ENCODE data around the gene ZNF10.

The ZNF10 gene

GRCh38 chr12:133120385-133121191 is 9.8 kb upstream of the ZNF10 start:
- no peak overlapping the region for H3K4me3 ChIP-seq (ENCODE audit: low read length)
- TF ChIP-seq, protein P1, sequence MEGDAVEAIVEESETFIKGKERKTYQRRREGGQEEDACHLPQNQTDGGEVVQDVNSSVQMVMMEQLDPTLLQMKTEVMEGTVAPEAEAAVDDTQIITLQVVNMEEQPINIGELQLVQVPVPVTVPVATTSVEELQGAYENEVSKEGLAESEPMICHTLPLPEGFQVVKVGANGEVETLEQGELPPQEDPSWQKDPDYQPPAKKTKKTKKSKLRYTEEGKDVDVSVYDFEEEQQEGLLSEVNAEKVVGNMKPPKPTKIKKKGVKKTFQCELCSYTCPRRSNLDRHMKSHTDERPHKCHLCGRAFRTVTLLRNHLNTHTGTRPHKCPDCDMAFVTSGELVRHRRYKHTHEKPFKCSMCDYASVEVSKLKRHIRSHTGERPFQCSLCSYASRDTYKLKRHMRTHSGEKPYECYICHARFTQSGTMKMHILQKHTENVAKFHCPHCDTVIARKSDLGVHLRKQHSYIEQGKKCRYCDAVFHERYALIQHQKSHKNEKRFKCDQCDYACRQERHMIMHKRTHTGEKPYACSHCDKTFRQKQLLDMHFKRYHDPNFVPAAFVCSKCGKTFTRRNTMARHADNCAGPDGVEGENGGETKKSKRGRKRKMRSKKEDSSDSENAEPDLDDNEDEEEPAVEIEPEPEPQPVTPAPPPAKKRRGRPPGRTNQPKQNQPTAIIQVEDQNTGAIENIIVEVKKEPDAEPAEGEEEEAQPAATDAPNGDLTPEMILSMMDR (conservative IDR thresholded peaks at IDR 0.05; ENCODE audit: low read length): no peak
- no peak for DNase-seq (ENCODE audit: low read depth)

DNA sequence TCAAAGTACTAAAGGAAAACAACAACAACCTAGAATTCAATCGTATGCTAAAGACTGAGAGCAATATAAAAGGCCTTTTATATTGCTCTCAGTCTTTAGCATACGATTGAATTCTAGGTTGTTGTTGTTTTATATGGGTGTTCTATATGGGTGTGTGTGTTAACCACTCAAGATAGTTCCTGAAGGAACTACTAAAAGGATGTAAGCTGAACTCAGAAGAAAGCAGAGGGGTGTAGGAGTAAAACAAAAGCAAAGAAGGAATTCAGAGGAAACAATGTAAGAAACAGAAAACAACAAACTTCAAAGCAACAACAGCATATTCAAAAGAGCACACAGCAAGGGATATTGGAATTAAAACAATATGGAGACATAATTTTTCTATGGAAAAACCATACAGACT is 5.8 kb upstream of the ZNF10 start:
- TF ChIP-seq, protein P1 (conservative IDR thresholded peaks at IDR 0.05; ENCODE audit: low read length): no peak
- H3K4me3 ChIP-seq (ENCODE audit: low read length): no peak overlapping the region
- no peak for DNase-seq (ENCODE audit: low read depth)

DNA sequence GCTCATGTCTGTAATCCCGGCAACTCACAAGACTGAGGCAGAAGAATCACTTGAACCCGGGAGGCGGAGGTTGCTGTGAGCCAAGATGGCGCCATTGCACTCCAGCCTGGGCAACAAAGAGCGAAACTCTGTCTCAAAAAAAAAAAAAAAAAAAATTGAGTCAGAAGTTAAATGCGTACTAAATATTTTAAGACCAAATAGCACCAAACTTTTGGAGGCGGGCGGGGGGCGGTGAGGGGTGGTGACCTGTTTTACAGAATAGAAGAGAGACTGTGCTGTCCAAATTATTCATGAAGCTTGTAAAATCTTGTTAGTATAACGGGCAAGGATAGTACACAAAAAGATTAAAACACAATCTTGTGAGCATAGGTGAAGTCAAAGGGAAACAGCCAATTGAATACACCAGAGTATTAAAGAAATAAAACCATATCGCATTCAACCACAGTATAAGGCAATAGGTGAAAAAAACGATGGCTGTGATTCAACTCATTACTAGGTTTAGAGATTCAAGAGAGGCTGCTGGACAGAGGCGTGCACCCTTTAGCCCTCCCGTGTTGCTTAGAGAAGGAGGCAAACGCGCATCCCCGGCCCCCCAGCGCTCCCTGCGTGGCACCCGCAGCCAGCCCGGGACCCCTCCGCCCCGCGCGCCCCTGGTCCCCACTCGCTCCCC is 924 bp upstream of the ZNF10 start:
- DNase-seq (ENCODE audit: low read depth): peak; percentile 14
- H3K4me3 ChIP-seq (ENCODE audit: low read length): peak overlapping the region; percentile 92
- TF ChIP-seq, protein P1 (conservative IDR thresholded peaks at IDR 0.05; ENCODE audit: low read length): no peak

DNA sequence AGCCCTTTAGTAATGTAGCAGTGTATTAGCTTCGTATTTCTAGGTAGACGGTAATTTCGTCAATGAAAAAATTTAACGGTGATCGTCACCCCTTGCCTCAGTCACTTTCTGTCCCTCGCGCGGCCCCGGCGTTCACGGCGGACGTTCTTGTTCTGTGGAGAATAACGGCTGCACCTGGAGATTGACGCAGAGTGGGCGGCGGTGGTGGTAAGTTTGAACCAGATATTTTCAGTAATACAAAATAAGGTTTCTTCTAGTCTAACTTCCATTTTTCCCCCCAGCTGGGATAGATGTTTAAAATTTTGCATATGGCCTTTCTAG is 341 bp downstream of the ZNF10 start:
- peak overlapping the region; percentile 92 for H3K4me3 ChIP-seq (ENCODE audit: low read length)
- TF ChIP-seq, protein P1 (conservative IDR thresholded peaks at IDR 0.05; ENCODE audit: low read length): no peak
- DNase-seq (ENCODE audit: low read depth): no peak

DNA sequence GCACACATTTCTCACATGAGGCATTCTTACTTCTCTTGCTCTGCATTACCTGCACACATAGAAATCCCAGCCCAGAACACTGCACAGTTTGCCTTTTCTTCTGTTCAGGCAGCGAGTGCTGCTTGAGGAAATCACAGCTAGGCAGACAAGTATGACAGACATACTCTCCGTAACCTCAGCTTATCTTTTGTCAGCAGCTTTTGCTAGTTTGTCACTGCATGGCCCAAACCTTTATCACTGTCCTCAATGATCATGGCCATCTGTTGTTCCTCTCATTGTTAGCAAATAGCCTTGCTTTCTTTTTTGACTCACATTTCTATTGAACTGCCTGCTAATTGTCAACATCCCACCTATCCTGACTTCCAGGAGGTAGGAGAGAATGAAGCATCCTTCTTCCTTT is 5.3 kb downstream of the ZNF10 start:
- DNase-seq (ENCODE audit: low read depth): no peak
- TF ChIP-seq, protein P1 (conservative IDR thresholded peaks at IDR 0.05; ENCODE audit: low read length): no peak

DNA sequence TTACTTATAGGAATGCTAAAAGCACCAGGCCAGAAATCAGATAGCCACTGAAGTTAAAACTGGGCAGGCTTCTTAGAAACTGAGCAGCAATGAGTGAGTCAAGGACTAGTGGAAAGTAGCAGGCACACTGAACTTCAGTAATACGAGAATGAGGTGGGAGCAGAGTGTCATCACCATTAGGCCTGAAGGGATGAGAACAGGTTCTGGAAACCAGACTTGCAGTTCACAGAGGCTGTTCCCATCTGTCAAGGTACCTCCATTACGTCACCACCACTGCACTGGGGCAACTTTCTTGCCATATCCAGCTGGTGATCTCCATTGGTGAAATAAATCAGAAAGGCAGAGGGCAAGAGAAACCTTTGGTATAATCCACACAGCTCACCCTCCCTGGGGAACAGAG is 15.6 kb downstream of the ZNF10 start:
- TF ChIP-seq, protein P1 (conservative IDR thresholded peaks at IDR 0.05; ENCODE audit: low read length): no peak
- DNase-seq (ENCODE audit: low read depth): no peak
- H3K4me3 ChIP-seq (ENCODE audit: low read length): no peak overlapping the region

More for the DNA sequence above, 5.3 kb downstream of the ZNF10 start:
- H3K4me3 ChIP-seq (ENCODE audit: low read length): no peak overlapping the region
